ENCODE measurements around the gene LPP.

The LPP gene

GRCh38 chr3:188215129-188215528 lies 61.2 kb downstream of the LPP start:
- CTCF ChIA-PET, result interaction anchor here (0.6 to 0.7 kb wide), 2 partner anchors 468 to 474 kb away, joined by 3 to 4 read pairs; no protein-coding TSS in a partner anchor
- TF ChIP-seq, protein P1, sequence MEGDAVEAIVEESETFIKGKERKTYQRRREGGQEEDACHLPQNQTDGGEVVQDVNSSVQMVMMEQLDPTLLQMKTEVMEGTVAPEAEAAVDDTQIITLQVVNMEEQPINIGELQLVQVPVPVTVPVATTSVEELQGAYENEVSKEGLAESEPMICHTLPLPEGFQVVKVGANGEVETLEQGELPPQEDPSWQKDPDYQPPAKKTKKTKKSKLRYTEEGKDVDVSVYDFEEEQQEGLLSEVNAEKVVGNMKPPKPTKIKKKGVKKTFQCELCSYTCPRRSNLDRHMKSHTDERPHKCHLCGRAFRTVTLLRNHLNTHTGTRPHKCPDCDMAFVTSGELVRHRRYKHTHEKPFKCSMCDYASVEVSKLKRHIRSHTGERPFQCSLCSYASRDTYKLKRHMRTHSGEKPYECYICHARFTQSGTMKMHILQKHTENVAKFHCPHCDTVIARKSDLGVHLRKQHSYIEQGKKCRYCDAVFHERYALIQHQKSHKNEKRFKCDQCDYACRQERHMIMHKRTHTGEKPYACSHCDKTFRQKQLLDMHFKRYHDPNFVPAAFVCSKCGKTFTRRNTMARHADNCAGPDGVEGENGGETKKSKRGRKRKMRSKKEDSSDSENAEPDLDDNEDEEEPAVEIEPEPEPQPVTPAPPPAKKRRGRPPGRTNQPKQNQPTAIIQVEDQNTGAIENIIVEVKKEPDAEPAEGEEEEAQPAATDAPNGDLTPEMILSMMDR (conservative IDR thresholded peaks at IDR 0.05; ENCODE audit: low read depth), result no peak
- no peak overlapping the region for H3K27ac ChIP-seq
- DNase-seq (ENCODE audit: low spot score), result no peak
- POLR2A ChIA-PET (ENCODE audit: low non-redundant PET), result interaction anchor here (0.6 kb wide), 1 partner anchor 28 kb away, joined by 4 read pairs; no protein-coding TSS in a partner anchor

- TF ChIP-seq, protein P1 (conservative IDR thresholded peaks at IDR 0.05; ENCODE audit: low read depth), result no peak
- POLR2A ChIA-PET (ENCODE audit: low non-redundant PET), result no interaction called here
- H3K27ac ChIP-seq, result no peak overlapping the region
- no peak for DNase-seq (ENCODE audit: low spot score)
- CTCF ChIA-PET, result no interaction called here
Observed at GRCh38 chr3:188217011-188217463, 63.1 kb downstream of the LPP start.

DNA sequence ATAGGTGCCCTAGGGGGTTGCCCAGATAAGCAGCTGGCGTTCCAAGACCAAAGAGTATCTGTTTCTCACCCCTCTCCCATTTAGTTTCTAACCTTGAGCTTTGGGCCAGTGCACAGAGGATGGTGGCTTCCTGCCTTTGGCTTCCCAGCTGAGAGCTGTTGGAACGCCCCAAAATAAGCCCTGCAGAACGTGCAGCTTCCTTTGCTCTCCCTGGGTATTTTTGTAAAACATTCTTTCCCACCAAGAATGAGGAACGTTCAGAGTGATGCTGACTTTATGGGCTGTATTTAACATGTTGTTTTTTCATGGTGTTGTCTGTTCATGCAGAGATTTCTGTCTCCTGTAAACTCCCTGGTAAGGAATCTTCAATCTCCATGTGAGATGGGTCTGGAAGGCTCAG lies 63.8 kb downstream of the LPP start:
- no peak for DNase-seq (ENCODE audit: low spot score)

GRCh38 chr3:188218603-188219002 lies 64.6 kb downstream of the LPP start:
- no peak for DNase-seq (ENCODE audit: low spot score)
- POLR2A ChIA-PET (ENCODE audit: low non-redundant PET), result no interaction called here
- CTCF ChIA-PET, result no interaction called here
- TF ChIP-seq, protein P1 (conservative IDR thresholded peaks at IDR 0.05; ENCODE audit: low read depth), result no peak
- no peak overlapping the region for H3K27ac ChIP-seq

More for the DNA sequence above, 63.8 kb downstream of the LPP start:
- TF ChIP-seq, protein P1 (conservative IDR thresholded peaks at IDR 0.05; ENCODE audit: low read depth), result no peak
- no peak overlapping the region for H3K27ac ChIP-seq
- ChIA-PET POLR2A (ENCODE audit: low non-redundant PET) (no interaction called here), CTCF (no interaction called here)

DNA sequence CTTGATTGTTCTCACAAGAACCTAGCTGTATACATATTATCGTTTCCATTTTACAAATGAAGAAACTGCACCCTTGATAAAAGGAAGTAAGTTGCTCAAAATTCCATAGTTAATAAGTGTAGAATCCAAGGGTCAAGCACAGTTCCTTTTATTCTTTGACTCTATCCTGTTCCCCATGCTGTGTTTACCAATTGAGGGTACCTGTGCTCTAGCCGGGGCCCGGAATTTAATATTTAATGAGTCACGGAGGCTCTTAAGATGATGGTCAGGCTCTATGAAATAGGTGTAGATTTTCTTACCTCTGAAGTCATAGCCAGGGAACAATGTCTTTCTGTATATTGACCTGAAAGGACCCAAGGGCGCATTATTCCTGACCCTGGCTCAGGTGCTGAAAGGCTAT lies 65.2 kb downstream of the LPP start:
- ChIA-PET CTCF (no interaction called here), POLR2A (ENCODE audit: low non-redundant PET) (no interaction called here)
- no peak for DNase-seq (ENCODE audit: low spot score)
- H3K27ac ChIP-seq, result no peak overlapping the region
- TF ChIP-seq, protein P1 (conservative IDR thresholded peaks at IDR 0.05; ENCODE audit: low read depth), result no peak

DNA sequence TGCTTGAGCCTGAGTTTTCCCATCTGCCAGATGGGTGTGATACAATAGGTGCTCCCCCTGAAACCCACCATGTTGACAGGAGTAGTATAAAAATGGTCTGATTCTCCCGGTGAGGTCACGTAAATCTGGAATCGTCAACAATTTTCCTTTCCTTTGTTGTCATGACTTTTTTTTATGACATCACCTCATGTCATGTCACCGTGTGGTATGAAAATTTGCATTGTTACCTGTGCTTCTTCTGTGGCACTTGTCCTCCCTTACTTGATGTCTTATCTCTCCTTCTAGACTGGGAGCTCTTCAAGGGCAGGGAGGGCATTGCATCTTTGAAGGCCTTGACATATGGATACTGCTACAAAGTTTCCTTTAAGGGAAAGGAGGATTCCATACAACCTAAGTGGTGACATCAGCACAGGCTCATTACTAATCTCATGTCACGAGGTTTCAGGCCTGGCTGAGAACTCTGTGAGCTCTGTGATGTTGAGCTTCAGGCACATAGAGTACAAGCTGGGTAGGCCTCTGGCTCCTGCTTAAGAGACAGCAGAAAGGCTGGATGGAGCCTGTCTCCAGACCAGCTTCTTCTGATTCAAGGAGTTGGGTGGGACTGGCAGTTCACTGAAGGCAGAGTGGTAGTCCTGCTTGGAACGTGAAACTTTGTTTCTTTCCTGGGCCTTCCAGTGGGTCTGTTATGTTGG lies 66.3 kb downstream of the LPP start:
- ChIA-PET POLR2A (ENCODE audit: low non-redundant PET) (no interaction called here), CTCF (interaction anchor here (0.6 kb wide), 1 partner anchor 450 kb away, joined by 5 read pairs; no protein-coding TSS in a partner anchor)
- no peak for DNase-seq (ENCODE audit: low spot score)
- TF ChIP-seq, protein P1 (conservative IDR thresholded peaks at IDR 0.05; ENCODE audit: low read depth), result no peak
- no peak overlapping the region for H3K27ac ChIP-seq
